Hematopoietic multipotent progenitor cell treated with erythropoietin and hydrocortisone succinate and interleukin-3 and kit ligand, for 4 days (in vitro differentiated cells): ENCODE measurements around the gene TRAF3IP3.

Source experiments
- DNase-seq: peaks from one replicate; pipeline ENCODE4 v3.0.0-alpha.2; 2015

The TRAF3IP3 gene, protein sequence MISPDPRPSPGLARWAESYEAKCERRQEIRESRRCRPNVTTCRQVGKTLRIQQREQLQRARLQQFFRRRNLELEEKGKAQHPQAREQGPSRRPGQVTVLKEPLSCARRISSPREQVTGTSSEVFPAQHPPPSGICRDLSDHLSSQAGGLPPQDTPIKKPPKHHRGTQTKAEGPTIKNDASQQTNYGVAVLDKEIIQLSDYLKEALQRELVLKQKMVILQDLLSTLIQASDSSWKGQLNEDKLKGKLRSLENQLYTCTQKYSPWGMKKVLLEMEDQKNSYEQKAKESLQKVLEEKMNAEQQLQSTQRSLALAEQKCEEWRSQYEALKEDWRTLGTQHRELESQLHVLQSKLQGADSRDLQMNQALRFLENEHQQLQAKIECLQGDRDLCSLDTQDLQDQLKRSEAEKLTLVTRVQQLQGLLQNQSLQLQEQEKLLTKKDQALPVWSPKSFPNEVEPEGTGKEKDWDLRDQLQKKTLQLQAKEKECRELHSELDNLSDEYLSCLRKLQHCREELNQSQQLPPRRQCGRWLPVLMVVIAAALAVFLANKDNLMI

DNA sequence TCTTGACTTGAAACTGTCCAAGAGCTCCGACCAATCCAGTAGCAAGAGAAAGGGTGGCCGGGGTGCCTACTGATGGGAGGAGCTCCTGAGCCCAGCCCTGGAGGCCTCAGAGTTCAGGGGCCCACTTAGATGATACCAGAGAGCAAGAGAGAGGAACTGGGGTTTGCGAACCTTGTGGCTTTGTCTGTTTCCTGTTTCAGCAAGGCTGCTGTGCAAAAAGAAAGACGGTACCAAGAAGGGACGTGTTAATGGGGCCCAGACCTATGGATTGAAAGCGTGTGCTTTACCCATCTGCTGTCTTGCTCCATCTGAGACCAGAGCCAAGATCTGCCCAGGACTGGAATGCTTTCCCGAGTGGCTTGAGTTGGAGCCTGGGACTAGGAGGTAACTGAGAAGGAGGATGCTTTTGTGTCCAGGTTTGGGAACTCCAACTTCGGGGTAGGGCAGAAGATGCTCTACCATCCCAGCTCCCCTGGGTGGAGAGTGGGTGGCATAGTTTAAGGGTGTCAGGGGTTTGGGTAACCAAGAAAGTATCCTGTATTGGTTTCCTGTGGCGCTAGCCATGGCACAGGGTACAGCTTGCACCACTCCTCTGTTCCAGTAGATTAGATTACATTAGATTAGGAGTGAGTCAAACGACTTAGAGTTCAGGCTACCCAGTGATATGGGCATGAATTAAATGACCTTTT, at the start of gene TRAF3IP3:
Gene TRAF3IP3 (plus strand): TSS at position 128 of the 689 bp plus-strand sequence. CDS start 3,987 bp downstream, outside the sequence.
- DNase-seq: peak; percentile 97

DNA sequence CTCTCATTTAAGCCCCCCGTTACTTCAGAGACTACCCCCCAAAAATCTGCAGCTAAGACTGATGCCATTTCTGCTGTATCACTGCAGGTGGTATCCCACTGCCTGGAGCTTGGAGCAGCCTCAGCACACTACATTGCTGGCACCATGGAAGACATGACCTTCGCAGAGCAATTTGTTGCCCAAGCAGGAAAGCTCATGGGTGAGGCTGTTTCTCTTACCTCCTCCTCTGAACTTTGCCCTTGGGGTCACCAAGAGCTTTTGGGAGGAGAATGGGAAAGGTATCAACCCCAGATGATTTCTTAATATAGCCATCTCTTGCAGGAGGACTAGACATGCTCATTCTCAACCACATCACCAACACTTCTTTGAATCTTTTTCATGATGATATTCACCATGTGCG, 49.2 kb upstream of the TRAF3IP3 start:
- no peak for DNase-seq

DNA sequence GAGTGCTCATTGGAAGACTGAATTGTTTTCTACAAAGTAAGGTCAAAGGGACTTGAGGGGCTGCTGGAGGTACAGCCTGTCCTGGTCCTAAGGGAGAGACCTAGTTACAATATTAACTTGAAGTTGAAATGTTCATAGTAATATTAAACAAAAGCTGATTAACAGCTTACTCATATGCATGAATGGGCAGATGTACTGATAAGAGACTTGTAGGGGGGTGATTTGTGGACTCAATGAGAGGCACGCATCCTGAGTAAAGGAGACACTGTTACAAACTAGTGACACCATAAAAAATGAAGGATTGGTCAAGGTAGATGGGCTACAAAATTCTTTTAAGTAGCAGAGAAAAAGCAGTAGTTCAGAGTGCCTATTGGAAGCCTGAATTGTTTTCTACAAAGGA, 48.5 kb upstream of the TRAF3IP3 start:
- DNase-seq: peak; percentile 29

DNA sequence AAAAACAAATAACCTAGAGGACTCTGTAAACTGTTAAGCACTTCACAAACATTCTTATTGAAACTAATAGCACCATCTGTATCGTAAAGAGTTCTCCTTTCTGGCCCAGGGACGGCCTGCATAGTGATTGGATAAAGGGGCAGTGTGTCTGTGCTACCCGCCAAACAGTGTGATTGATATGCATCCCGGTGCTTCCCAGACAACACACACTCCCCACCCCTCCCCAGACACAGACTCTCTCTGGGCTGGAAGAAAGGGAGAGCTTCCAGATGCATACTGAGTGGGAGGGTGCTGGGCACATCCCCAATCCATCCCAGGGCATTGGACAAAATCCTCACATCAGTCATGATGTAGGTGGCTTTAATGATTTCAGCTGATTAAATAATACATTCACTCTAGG, 47.6 kb upstream of the TRAF3IP3 start:
- no peak for DNase-seq

DNA sequence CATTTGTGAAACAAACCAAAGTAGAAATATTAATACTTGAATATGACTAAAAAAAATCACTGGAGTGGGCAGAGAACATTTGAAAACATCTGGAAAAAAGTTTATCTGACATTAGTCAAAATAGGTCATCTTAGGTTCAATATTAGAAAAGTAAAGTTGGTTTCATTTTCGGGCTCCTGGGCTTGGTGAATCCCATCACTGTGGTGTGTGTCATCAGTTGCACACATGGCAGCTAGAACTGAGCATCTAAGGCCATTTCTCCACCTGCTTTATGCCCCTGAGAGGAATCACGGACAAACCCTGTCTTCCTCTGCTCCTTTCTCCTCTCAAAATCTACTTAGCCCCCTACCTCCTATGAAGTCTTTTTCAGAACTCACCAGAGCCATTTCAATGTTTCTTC, 45.8 kb upstream of the TRAF3IP3 start:
- no peak for DNase-seq

DNA sequence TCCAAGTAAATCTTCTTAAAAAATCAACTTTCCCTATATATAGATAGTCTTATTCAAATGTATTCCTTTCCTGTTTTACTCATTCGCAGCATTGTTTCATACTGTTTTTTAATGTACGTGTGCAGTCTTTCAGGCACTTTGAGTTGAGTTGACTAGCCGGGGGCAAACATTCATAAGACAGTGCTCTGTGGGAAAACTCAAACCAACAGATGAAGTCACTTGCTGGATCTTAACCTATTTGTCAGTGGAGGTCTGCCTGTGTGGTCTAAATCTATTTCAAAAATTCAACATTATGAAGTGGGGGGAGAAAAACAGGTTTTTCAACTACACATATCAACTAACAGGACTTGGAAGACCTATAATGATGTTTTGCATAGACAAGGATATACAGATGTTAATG, 45.0 kb upstream of the TRAF3IP3 start:
- no peak for DNase-seq

DNA sequence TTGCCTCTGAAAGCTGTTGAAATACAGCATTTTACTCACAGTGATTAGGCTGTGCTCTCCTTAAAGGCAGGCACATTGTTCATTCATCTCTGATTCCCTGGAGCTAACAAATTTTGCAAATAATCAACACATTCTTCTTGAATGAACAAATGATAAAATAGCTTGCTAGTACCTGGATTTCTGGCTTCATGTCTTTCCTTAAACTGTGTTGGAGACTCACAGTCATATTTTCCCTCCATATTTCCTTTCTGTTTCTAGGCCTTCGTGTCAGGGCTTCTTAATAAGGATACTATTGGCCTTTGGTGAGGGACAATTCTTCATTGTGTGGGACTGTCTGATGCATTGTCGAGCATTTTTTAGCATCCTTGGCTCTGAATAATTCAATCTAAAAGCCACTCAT, 41.5 kb upstream of the TRAF3IP3 start:
- no peak for DNase-seq

DNA sequence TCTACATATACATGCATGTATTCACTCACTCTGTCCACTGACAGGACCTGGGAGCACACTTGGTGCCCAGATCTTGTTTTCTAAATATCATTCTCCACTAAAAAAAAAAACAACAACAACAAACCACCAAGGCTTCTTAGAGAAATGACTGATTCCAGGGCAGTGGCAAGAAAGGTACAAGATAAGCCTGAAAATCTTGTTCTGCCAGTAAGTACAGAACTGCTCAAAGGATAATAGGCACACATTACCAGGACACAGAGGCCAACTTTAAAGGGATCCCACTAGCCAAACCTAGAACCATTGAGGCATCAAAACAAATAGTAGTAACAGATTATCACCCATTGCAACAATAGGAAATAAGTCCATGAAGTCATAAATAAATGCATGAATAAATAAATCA, 40.5 kb upstream of the TRAF3IP3 start:
- no peak for DNase-seq

DNA sequence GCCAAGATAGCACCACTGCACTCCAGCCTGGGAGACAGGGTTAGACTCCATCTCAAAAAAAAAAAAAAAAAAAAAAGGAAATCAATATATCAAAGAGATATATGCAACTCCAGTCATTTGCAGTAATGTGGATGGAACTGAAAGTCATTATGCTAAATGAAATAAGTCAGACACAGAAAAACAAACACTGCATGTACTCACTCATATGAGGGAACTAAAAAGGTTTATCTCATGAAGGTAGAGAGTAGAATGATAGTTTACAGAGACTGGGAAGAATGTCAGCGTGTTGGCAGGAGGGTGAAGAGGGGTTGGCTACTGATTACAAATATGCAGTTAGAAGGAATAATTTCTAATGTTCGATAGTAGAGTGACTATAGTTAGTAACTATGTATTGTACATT, 38.0 kb upstream of the TRAF3IP3 start:
- DNase-seq: no peak

DNA sequence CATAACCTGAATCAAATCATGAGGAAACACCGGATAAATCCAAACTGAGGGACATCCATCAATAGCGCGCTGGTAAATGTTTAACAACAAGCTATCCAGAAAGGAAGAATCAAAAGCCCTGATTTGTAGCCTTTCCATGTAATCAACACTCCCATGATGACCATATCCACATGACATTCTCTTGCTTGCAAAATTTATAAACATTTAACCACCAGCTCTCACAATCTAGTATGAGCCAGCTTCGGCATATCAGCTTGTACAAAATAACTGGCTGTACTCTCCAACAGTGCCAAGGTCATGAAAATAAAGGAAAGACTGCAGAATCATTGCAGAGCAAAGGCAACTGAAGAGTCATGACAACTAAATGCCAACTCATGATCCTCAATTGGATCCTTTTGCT, 35.5 kb upstream of the TRAF3IP3 start:
- DNase-seq: no peak

DNA sequence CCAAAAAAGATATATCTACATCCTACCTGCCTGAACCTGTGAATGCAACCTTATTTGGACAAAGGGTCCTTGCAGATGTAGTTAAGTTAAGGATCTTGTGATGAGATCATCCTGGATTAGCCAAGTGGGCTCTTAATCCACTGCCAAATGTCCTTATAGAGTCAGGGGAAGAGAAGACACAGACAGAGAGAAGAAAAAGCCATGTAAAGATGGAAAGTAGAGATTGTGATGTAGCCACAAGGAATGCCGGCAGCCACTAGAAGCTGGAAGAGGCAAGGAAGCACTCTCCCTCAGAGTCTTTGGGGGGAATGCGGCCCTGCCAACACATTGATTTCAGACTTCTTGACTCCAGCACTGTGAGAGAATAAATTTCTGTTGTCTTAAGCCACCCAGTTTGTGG, 35.0 kb upstream of the TRAF3IP3 start:
- no peak for DNase-seq

DNA sequence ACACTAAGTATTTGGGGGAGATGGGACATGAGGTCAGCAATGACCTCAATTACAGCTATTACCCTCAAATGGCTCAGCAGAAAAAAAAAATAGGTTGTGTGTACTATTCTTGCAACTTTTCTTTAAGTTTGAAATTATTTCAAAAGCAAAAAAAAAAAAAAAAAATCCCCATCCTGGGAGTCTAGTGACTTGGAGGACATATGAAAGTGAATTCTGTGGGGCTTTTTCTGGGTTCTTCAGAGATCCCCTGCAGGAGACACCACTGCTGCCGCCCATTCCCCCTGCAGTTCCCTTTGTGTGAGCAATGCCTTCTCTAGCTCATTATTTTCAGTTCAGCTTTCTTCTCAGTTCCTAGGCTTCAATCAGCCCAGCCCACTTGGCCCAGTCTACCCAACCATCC, 34.5 kb upstream of the TRAF3IP3 start:
- DNase-seq: no peak

DNA sequence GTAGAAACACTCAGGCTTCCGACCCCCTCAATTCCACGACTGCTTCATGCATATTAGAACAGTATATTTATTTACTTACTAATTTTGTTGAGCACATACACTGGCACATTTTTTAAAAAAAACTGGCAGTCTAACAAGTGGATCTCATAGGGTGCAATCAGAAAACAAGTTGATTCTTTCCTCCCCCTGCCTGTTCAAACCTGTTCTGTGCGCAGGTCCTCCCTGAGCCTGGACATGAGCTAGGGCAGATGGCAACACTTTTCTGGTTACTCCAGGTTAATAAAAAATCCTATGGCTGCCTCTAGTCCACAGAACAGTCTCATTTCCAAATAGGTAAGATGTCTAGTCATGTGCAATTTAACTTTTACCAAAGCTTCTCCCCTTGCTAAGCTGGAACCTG, 32.6 kb upstream of the TRAF3IP3 start:
- DNase-seq: no peak

DNA sequence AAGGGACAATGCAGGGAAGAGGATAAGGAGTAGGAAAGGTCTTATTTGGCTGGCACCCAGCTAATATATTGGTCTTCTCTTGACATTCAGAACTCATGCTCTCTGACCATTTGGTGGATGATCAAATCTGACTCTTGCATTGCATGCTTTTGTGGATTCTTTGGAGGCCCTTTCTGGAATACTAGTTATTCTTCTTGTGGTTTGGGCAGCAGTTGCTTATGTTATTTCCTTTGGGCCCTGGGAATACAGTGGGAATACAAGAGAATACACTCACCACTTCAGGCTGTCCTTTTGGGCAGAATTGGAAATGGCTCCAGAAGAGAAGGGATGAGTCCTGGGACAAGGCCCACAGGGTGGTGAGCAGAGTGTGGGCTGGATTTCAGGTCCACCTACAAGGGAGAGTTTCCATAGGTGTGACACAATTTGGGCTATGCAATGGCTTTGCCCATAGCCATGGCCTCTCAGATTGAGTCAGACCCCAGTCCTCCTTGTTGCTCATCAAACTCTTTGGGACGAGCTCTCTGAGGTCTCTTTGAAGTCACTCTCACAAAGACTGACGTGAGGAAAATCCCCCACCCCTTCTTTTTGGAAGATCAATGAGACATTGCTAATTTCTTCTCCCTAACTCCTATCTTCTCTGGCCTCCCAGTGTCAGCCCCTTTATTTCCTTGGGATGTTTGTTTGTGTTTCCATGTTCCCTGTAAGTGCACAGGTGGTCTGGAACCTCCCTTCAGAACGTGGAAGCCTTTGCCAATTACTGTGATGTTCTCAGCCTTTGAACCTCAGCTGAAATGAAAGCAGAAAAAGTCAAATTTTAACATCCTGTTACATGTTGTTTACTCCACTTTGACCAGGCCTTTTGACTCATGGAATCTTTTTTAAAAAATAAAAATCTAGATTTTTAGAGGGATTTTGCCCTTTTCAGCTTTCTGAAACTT, 31.8 kb upstream of the TRAF3IP3 start:
- DNase-seq: no peak

DNA sequence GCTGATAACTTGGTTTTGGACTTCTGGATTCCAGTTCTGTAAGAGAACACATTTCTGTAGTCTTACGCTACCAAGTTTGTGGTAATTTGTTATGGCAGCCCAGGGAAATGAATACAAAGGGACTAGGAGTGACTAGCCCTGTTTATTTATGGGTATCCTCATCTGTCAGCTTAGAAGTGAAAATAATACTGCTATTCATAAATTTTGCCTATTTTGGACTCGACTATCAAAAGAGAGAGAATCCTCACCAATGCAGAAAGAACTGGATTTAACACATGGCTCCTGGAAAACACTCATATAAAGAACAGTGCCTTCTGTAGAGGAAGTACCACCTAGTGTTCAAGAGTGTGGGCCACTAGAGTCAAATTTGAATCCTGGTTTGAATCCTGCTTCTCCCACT, 28.6 kb upstream of the TRAF3IP3 start:
- no peak for DNase-seq

DNA sequence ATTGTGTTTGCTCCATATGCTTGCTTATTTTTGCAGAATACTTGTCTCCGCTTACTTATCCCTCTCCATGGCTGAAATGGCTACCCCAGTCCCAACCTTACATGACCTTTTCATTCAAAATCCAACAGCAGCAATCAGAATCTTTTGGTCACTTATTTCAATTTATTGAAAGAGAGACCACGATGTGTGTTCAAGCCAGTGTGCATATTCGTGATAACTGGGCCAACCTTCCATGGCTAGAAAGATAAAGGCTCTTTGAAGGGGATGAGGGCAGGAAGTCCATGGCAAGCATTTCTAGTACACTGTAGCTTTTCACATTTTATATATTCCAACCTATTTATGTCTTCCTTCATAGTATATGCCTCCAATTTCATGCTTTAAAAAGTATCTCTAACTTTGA, 28.1 kb upstream of the TRAF3IP3 start:
- peak; percentile 85 for DNase-seq

DNA sequence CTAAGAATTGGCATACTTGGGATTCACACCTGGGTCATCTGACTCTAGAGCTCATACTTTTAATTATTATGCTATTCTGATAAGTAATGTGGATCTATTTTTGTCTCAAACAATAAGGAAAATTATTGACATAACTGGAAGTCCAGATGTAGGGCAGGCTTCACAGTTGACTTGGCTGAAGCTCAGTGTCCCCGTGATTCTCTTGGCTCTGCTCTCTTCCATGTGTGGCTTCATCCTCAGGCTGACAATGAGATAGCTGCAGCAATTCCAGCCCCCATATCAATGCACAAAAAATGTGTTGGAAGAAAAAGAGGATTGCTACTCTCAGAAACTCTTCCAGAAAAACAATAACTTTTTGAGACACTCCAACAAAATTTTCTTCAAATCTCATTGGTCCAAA, 27.4 kb upstream of the TRAF3IP3 start:
- no peak for DNase-seq

DNA sequence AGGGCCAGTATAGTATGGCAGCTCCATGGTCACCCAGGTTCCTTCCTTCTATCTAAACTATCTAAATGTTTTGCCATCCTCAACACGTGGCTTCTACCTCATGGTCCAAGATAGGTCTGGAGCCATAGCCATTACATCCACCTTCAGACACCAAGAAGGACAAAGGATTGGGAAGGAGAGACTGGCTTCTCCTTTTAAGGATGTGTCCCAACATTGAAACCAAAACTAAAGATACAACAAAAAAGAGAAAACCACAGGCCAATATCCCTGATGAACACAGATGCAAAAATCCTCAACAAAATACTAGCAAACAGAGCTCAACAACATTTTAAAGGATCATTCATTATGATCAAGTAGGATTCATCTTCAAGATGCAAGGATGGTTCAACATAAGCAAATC, 26.4 kb upstream of the TRAF3IP3 start:
- DNase-seq: no peak

DNA sequence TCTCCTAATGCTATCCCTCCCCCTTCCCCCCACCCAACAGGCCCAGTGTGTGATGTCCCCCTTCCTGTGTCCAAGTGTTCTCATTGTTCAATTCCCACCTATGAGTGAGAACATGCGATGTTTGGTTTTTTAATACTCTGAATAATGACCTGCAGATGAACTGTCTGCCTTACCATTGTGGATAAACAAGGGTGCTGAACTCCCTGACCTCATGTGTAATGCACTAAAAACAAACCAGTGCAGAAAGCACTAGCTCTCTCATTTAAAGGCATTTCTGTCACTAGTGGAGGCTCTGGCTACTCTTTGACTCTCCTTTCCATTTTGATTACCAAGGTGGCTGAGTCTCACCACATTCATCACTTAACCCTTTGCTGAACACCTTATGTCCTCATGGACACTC, 23.1 kb upstream of the TRAF3IP3 start:
- no peak for DNase-seq

DNA sequence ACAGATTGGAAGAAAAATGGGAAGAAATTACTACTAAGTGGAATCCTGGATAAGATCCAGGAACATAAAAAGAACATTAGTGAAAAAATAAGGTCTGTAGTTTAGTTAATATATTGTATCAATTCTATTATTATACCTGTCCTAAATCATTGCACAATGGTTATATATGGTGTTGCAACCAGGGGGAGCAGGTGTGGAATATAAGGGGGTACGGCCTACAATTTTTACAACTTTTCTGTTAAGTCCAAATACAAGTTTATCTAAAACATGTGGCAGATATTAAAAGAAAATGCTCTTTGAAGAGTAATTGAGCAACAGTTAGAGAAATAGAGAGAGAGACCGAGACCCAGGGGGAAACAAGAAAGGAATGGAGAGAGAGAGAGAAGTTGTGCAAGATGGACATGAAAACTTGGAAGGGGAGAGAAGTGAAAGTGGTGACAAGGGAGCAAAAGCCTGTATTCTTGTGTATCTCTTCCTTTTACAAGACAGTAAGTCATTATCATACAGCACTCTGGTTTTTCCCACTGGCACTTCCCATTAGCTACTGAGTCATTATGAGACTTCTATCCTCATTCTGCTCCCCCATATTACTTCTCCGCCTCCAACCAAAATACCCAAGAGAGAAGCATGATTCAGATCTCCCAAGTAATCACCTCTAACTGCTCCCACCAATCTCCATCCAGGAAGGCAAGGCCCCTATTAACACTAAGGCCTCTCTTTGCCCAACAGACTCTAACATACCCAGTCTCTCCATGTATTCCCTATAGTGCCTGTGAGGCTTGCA, 22.3 kb upstream of the TRAF3IP3 start:
- DNase-seq: no peak

DNA sequence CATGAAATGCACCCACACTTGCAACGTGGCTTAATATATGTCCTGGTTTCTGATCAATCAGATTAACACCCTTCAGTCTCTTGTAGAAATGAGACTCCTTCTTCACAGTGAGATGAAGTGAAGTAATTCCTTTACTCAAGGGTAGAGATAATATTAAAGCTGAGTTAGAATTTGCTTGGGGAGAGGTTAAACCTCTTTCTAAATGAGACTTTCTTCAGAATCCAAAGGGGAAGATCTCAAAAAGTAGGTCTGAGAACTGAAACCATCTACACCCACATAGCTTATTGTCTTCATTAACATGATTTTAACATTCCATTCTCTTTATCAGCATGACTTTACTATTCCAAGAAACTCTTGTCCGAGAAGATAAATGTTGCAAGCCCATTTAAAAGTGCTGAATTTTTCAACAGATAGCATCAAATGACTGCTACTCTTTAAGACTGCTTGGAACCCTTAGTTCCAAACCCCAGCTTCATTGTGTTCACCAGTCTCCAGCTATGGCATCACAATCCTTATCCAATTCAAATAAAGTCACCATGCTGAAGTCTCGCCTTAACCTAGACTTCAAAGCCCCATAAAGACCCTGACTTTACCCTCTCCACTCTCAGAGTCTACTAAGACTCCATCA, 19.2 kb upstream of the TRAF3IP3 start:
- no peak for DNase-seq

DNA sequence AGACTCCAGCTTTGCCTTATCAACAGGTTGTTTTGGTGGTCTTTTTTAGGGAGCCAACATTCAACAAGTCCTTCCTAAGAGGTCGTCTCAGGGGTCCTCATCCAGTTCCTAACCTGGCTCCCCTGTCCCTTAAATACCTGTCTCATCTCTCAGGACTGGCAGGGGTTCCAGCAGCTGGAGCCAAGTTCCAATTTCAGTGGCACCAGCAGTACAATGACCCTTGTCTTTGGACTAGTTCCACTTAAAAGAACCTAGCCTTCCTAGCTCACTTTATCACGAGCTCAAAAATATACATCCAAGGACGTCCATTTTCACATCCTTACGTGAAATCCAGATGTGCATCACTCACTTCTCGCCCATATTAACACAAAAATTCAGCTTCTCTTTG, 18.7 kb upstream of the TRAF3IP3 start:
- DNase-seq: no peak
